GM12878 (cell line): ENCODE measurements around the gene FAM13C. TPM values are rescaled to one million over a fixed set of nuclear protein-coding genes. Genes with fewer than 3 reads are reported as not detected.

Source experiments
- ATAC-seq: fragments of 200-7000 bp; cut with Tn5 transposase; 3 replicates; pipeline ENCODE4 v1.9.1; 2020; ENCODE audit warnings: mild to moderate bottlenecking, moderate library complexity
- BruUV-seq: library from RNA; stranded (reverse); fragments of 400-500 nt; replicated peaks from 2 replicates; lab custom pipeline; 2021; lab: Mats Ljungman, UMichigan
- CTCF ChIA-PET: fragments of 300-600 bp; sonication (Branson Sonifier 250); formaldehyde crosslinking; extraction: SDS; loops from one replicate; lab custom pipeline; 2021; ENCODE audit warnings: inconsistent platforms; lab: Yijun Ruan, JAX
- POLR2A ChIA-PET: fragments of 350-600 bp; formaldehyde crosslinking; extraction: SDS; loops from one replicate; lab custom pipeline; 2021; ENCODE audit warnings: inconsistent platforms; lab: Charles Lee
- RAD21 ChIA-PET: fragments of 300-600 bp; sonication (Branson Sonifier 250); formaldehyde crosslinking; loops from one replicate; lab custom pipeline; 2023; ENCODE audit warnings: antibody characterized with exemption; ENCODE audit not compliant: unreplicated experiment; lab: Charles Lee
- SMC1A ChIA-PET: fragments of 300-600 bp; sonication (Branson Sonifier 250); formaldehyde crosslinking; loops from one replicate; lab custom pipeline; 2023; ENCODE audit not compliant: unreplicated experiment, uncharacterized antibody; lab: Charles Lee
- DNase-seq: peaks from one replicate; pipeline ENCODE4 v3.0.0-alpha.2; 2011; ENCODE audit warnings: low read depth, low spot score
- FAIRE-seq: peaks from 3 replicates; lab custom pipeline; 2011; peaks lifted over from hg19 to GRCh38; lab: Jason Lieb, UNC
- H2AFZ ChIP-seq: 2 replicates; pipeline ENCODE4 v1.6.0; 2011; ENCODE audit warnings: low read depth, low read length, control low read depth; ENCODE audit not compliant: control insufficient read depth
- H3K27ac ChIP-seq: 2 replicates; pipeline ENCODE4 v1.5.1; 2011; ENCODE audit warnings: control low read depth; ENCODE audit not compliant: control insufficient read depth, insufficient read depth
- H3K27me3 ChIP-seq, 2 experiments: replicated peaks in 1 of 2; 2 replicates each; pipeline versions ENCODE4 v1.6.0 to v1.6.1; 2011; ENCODE audit warnings: low read length in 1 of 2; ENCODE audit not compliant: control insufficient read depth in 2 of 2, insufficient read depth in 2 of 2
- H3K36me3 ChIP-seq, 2 experiments: 2 replicates each; pipeline ENCODE4 v1.5.1; 2011; ENCODE audit warnings: low read length in 1 of 2; ENCODE audit not compliant: control insufficient read depth in 2 of 2, insufficient read depth in 2 of 2
- H3K4me1 ChIP-seq: 2 replicates; pipeline ENCODE4 v1.6.1; 2011; ENCODE audit warnings: mild to moderate bottlenecking, low read length, moderate library complexity, mixed read lengths; ENCODE audit not compliant: control insufficient read depth, insufficient read depth
- H3K4me2 ChIP-seq: 2 replicates; pipeline ENCODE4 v1.6.0; 2011; ENCODE audit warnings: control low read depth; ENCODE audit not compliant: control insufficient read depth, insufficient read depth
- H3K4me3 ChIP-seq: fragments of 200-600 bp; sonication (generic); 2 replicates; pipeline ENCODE4 v1.5.1; 2016
- H3K79me2 ChIP-seq: 2 replicates; pipeline ENCODE4 v1.6.0; 2011; ENCODE audit warnings: low read length; ENCODE audit not compliant: control insufficient read depth, insufficient read depth
- H3K9ac ChIP-seq: 2 replicates; pipeline ENCODE4 v1.8.0; 2011; ENCODE audit warnings: low read length, control low read depth, mixed read lengths; ENCODE audit not compliant: control insufficient read depth, insufficient read depth
- H3K9me3 ChIP-seq: replicated peaks from 3 replicates; pipeline ENCODE4 v1.5.1; 2011; ENCODE audit warnings: mild to moderate bottlenecking, low read length; ENCODE audit not compliant: control insufficient read depth, insufficient read depth
- H4K20me1 ChIP-seq: 2 replicates; pipeline ENCODE4 v1.6.0; 2011; ENCODE audit not compliant: control insufficient read depth, insufficient read depth
- ATF7 ChIP-seq: fragments of 450-650 bp; IDR thresholded peaks from 2 replicates; pipeline ENCODE4 v1.6.1; 2016; ENCODE audit warnings: low read depth, mild to moderate bottlenecking
- EP300 ChIP-seq, 2 experiments: fragments of 150-350 bp in 1 of 2; IDR thresholded peaks; 2 replicates each; pipeline ENCODE4 v1.6.1; 2011 to 2012; ENCODE audit warnings: low read depth in 2 of 2, low read length in 2 of 2, borderline replicate concordance in 1 of 2, improper control_type of control experiment in 1 of 2, inconsistent platforms in 1 of 2; ENCODE audit not compliant: control insufficient read depth in 1 of 2
- WGBS: methylation state at CpG from one replicate; pipeline ENCODE4 v1.1.6; 2016; ENCODE audit warnings: low lambda C conversion rate; ENCODE audit not compliant: insufficient replicate concordance, insufficient coverage; ENCODE audit errors: missing lambda C conversion rate; 5-methylcytosine and 5-hydroxymethylcytosine counted together
- in situ Hi-C: fragments of 300-500 bp; cut with MboI; formaldehyde crosslinking; loops from 9 replicates; pipeline ENCODE4 v1.14.3; 2018; ENCODE audit warnings: mixed read lengths
- intact Hi-C: fragments of 100-400 bp; cut with micrococcal nuclease; formaldehyde crosslinking; loops from one replicate; pipeline ENCODE4 v1.14.2; 2022; ENCODE audit not compliant: unreplicated experiment
- polyA plus RNA-seq, 11 experiments: library from polyadenylated mRNA; depleted of rRNA in 4 of 11; unstranded in 6 of 11; stranded (reverse) in 5 of 11; fragments of >200 nt; fragmentation: Nextera tagmentation in 4 of 11; fragmentation: Illumina TruSeq in 1 of 11; extraction: Ambion mirVana in 4 of 11; extraction: Trizol in 1 of 11; gene quantifications; 1 replicate in 1 of 11; 2 replicates in 10 of 11; pipeline versions ENCODE4 v1.2.1 to v1.2.3, GENCODE V29; 2011 to 2016; ENCODE audit warnings: inconsistent platforms in 2 of 11, missing spikeins in 2 of 11, low read depth in 1 of 11
- total RNA-seq, 4 experiments: library from RNA; depleted of rRNA in 3 of 4; stranded (reverse); fragments of >200 nt in 3 of 4; fragmentation: Illumina TruSeq in 1 of 4; extraction: Trizol in 1 of 4; gene quantifications; 2 replicates each; pipeline versions ENCODE4 v1.2.1 to v1.2.3, GENCODE V29; 2013 to 2021
- TF ChIP-seq, protein P1 (sequence below): IDR thresholded peaks from 2 replicates; pipeline ENCODE4 v1.6.1; 2012; ENCODE audit warnings: mild to moderate bottlenecking, low read depth, low read length
- TF ChIP-seq, protein P2 (sequence below): IDR thresholded peaks from 2 replicates; pipeline ENCODE4 v1.6.1; 2012; ENCODE audit warnings: improper control_type of control experiment, low read depth, low read length; ENCODE audit not compliant: insufficient replicate concordance
- TF ChIP-seq, protein P3 (sequence below): IDR thresholded peaks from 2 replicates; pipeline ENCODE4 v1.6.1; 2011; ENCODE audit warnings: low read depth, mild to moderate bottlenecking, low read length, moderate library complexity, borderline replicate concordance; ENCODE audit errors: extremely low read depth

FAM13C gene
- total and polyA plus RNA-seq, 10 of the 15 experiments (the other 5 are each of a cell fraction or from before 2014, with no cell fraction given) = 0.04 to 0.31 (median 0.13) TPM; not detected in 5

DNA sequence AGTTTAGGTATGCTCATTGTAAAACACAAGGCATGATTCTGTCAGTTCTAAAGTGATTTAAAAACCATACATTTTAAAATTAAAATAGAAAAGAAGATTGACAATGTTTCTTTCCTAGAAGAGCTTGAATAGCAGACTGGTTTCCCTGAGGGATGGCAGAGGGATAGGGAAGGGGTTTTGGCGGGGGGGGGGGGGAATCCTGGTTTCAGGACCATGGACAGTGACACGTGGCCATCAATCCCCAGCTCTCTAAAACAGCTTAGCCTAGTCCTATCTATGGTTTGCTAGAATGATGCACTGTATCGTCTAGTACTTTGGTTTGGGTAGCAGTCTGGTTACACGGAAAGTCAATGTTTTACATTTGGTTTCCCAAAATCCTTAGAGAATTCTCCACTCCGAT lies 97.2 kb downstream of the FAM13C start:
- H3K27me3 ChIP-seq = no peaks in the 10 kb centered on the region
- TF ChIP-seq, protein P1, sequence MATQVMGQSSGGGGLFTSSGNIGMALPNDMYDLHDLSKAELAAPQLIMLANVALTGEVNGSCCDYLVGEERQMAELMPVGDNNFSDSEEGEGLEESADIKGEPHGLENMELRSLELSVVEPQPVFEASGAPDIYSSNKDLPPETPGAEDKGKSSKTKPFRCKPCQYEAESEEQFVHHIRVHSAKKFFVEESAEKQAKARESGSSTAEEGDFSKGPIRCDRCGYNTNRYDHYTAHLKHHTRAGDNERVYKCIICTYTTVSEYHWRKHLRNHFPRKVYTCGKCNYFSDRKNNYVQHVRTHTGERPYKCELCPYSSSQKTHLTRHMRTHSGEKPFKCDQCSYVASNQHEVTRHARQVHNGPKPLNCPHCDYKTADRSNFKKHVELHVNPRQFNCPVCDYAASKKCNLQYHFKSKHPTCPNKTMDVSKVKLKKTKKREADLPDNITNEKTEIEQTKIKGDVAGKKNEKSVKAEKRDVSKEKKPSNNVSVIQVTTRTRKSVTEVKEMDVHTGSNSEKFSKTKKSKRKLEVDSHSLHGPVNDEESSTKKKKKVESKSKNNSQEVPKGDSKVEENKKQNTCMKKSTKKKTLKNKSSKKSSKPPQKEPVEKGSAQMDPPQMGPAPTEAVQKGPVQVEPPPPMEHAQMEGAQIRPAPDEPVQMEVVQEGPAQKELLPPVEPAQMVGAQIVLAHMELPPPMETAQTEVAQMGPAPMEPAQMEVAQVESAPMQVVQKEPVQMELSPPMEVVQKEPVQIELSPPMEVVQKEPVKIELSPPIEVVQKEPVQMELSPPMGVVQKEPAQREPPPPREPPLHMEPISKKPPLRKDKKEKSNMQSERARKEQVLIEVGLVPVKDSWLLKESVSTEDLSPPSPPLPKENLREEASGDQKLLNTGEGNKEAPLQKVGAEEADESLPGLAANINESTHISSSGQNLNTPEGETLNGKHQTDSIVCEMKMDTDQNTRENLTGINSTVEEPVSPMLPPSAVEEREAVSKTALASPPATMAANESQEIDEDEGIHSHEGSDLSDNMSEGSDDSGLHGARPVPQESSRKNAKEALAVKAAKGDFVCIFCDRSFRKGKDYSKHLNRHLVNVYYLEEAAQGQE = peak; percentile 80
- TF ChIP-seq, protein P2, sequence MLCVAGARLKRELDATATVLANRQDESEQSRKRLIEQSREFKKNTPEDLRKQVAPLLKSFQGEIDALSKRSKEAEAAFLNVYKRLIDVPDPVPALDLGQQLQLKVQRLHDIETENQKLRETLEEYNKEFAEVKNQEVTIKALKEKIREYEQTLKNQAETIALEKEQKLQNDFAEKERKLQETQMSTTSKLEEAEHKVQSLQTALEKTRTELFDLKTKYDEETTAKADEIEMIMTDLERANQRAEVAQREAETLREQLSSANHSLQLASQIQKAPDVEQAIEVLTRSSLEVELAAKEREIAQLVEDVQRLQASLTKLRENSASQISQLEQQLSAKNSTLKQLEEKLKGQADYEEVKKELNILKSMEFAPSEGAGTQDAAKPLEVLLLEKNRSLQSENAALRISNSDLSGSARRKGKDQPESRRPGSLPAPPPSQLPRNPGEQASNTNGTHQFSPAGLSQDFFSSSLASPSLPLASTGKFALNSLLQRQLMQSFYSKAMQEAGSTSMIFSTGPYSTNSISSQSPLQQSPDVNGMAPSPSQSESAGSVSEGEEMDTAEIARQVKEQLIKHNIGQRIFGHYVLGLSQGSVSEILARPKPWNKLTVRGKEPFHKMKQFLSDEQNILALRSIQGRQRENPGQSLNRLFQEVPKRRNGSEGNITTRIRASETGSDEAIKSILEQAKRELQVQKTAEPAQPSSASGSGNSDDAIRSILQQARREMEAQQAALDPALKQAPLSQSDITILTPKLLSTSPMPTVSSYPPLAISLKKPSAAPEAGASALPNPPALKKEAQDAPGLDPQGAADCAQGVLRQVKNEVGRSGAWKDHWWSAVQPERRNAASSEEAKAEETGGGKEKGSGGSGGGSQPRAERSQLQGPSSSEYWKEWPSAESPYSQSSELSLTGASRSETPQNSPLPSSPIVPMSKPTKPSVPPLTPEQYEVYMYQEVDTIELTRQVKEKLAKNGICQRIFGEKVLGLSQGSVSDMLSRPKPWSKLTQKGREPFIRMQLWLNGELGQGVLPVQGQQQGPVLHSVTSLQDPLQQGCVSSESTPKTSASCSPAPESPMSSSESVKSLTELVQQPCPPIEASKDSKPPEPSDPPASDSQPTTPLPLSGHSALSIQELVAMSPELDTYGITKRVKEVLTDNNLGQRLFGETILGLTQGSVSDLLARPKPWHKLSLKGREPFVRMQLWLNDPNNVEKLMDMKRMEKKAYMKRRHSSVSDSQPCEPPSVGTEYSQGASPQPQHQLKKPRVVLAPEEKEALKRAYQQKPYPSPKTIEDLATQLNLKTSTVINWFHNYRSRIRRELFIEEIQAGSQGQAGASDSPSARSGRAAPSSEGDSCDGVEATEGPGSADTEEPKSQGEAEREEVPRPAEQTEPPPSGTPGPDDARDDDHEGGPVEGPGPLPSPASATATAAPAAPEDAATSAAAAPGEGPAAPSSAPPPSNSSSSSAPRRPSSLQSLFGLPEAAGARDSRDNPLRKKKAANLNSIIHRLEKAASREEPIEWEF = no peak
- TF ChIP-seq ATF7 (no peak), EP300 (IDR thresholded peaks at IDR 0.05; ENCODE audit: borderline replicate concordance in 1 of 2, control insufficient read depth in 1 of 2, low read depth in 2 of 2, low read length in 2 of 2) (no peak)
- TF ChIP-seq, protein P3, sequence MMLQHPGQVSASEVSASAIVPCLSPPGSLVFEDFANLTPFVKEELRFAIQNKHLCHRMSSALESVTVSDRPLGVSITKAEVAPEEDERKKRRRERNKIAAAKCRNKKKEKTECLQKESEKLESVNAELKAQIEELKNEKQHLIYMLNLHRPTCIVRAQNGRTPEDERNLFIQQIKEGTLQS = no peak
- FAIRE-seq = no peak
- no peak overlapping the region for H3K4me2 ChIP-seq
- ChIA-PET CTCF (interaction anchor here (1.2 kb wide), 1 partner anchor 25 kb away, joined by 4 read pairs; no protein-coding TSS in a partner anchor), POLR2A (no interaction called here), SMC1A (interaction anchor here (1.1 kb wide), 1 partner anchor 11 kb away, joined by 3 read pairs; no protein-coding TSS in a partner anchor), RAD21 (no interaction called here)
- BruUV-seq = no TSS peak
- no peaks in the 10 kb centered on the region for H3K36me3 ChIP-seq
- intact Hi-C loops = no loop called here
- ATAC-seq = no peak
- no peaks in the 10 kb centered on the region for H3K9me3 ChIP-seq
- H3K27ac ChIP-seq = no peak overlapping the region
- no peak overlapping the region for H3K4me3 ChIP-seq
- DNase-seq = no peak
- H3K79me2 ChIP-seq = no peaks in the 10 kb centered on the region
- in situ Hi-C loops = no loop called here
- H3K4me1 ChIP-seq = no peaks in the 10 kb centered on the region
- WGBS = 16% methylated on average over 3 of the region's 5 CpGs
- H2AFZ ChIP-seq = no peak overlapping the region
- H4K20me1 ChIP-seq = no peaks in the 10 kb centered on the region
- H3K9ac ChIP-seq = no peak overlapping the region
